Measurements from ENCODE around the gene ZNF521.

ZNF521 gene

DNA sequence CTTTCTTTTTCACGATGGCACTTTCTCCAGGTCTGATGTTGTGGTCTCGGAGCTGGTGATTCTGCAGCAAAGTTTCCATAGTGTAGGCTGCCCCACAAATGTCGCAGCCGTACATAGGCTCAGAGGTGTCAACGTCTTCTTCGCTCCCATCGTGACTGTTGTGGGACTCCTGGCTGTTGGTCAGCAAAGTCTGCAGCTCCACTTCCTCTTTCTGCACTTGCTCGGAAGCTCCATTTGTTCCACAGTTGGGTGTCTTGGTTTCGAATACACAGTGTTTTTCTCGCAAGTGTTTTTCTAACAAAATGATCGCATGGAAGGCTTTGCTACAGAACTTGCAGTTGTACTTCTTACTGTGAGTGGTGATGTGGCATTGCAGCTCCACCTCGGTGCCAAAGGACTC is 126.8 kb downstream of the ZNF521 start:
- DNase-seq (ENCODE audit: low spot score) = no peak

GRCh38 chr18:25223899-25224886 is 127.8 kb downstream of the ZNF521 start:
- DNase-seq (ENCODE audit: low spot score) = no peak

- DNase-seq (ENCODE audit: low spot score) = no peak
Observed at GRCh38 chr18:25223211-25223610, 128.8 kb downstream of the ZNF521 start.

DNA sequence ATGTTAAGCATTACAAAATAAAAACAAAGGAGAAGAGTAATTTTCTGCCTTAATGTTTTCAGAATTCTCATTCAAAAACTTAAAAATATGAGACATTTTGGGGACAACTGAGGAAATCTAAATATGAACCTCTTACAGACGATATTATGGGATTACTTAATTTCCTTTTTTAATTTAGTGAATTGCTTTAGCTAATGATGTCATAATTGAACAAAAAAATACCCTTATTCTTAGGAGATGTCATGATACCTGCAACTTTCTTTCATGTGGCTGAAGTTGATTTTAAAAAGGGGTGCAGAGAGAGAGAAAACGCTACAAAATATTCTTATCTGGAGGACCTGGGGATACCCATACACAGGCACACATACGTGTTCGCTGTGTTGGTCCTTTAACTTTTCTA is 129.3 kb downstream of the ZNF521 start:
- no peak for DNase-seq (ENCODE audit: low spot score)

DNA sequence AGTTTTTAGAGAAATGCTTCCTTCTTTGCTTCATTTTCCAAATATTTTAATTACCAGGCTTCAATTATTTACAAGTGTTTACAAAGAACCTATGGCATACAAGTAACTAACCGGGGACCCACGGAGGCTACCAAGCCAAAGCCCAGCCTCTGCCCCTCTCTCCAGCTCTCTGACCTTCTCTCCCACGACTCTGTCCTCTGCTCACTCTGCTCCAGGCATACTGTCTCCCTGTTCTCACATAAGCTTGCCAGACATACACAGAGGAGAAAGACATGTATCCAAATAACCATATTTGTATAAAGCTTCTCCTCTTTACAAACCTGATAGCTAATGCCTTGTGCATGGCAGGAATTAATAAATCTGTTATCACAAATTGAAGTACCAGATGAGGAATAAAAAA is 141.3 kb downstream of the ZNF521 start:
- DNase-seq (ENCODE audit: low spot score) = no peak

DNA sequence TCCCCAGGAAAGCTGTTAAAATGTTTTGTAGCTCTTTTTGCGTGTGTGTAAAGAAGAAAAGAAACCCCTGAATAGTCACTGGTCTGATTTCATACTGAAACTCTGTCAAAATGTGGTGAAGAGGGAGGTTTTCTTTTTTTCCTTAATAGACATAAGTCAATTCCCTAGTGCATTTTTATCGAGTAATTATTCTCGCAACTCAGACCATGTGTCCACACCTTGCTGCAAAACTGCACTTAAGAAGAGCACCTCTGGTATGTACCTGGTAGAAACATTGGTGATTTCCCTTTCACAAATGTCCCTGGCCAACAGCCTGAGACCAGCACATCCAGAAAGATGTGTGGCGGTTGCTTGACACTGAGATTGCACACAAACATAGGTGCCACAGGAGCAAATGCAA is 159.9 kb downstream of the ZNF521 start:
- DNase-seq (ENCODE audit: low spot score) = no peak

DNA sequence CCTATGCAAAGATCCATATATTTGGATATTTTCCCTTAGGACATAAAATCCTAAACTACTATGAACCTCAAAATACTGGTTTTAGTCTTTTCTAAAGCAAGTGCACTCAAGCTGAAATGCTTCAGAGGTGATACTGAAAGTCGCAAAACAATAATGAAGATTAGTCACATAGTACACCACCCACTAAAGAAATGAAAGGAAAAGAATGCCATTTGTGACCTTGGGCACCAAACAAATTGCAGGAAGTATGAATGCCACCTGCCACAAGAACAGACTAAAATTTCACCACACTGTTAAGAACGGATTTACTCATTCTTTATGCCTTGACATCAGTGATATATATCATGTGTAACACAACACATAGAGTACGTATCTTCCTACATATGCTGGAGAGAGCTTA is 161.5 kb downstream of the ZNF521 start:
- no peak for DNase-seq (ENCODE audit: low spot score)

GRCh38 chr18:25189391-25190185 is 162.4 kb downstream of the ZNF521 start:
- no peak for DNase-seq (ENCODE audit: low spot score)

- no peak for DNase-seq (ENCODE audit: low spot score)
Observed at GRCh38 chr18:25187521-25188192, 164.3 kb downstream of the ZNF521 start.

DNA sequence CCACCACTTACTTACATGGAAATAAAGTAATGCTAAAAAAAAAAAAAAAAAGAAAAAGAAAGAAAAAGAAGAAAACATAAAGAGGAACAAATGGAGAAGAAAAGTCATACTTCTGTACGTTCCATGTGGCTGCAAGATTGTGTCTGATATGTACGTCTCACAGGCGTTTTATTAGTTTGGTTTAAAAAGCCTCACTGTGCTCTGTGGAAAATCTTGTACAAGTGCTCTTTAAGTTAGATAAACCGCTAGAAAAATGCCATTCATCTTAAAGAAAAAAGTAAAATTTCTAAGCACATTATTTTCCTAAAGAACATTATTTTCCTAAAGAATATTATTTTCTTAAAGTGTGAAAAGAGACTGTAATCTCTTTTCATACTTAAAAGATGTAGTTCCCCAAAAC is 165.1 kb downstream of the ZNF521 start:
- DNase-seq (ENCODE audit: low spot score) = no peak

DNA sequence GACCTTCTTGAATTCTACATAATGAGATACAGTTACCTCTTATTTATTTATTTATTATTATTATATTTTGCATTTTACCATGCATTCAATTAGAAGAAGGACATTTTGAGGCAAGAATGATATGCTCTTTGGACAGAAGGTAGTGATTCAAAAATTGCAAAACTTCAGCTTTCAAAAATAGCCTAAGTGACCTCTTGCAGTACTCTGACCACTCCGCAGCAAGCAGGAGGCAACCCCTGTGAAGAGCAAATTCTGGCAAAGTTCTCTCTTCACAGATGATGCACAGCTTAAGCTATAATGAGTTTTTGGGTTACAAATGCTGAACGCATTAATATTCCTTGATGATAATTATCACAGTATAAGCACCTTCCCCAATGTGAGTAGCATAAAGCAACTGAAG is 170.0 kb downstream of the ZNF521 start:
- DNase-seq (ENCODE audit: low spot score) = no peak

DNA sequence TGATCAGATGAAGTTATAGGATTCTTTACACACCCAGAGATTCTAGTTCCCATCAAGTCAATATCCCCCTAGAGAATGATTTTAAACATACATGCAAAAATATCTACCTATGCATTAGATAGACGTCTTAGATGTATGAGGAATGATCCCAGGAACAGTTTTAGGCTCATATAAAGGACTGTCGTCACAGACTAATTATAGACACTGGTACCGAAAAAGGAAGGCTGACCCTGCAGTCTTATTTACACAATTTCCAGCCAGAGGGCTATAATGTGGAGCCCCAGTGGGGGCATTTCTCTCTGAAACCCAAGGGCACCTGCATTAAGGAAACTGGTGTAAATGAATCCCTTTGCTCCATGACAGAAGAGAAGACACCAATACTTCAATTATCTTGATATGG is 170.4 kb downstream of the ZNF521 start:
- no peak for DNase-seq (ENCODE audit: low spot score)

GRCh38 chr18:25180973-25181548 is 170.9 kb downstream of the ZNF521 start:
- DNase-seq (ENCODE audit: low spot score) = no peak

- no peak for DNase-seq (ENCODE audit: low spot score)
Observed at GRCh38 chr18:25177631-25178030, 174.3 kb downstream of the ZNF521 start.

GRCh38 chr18:25176518-25177042 is 175.4 kb downstream of the ZNF521 start:
- DNase-seq (ENCODE audit: low spot score) = no peak

GRCh38 chr18:25175558-25176517 is 176.1 kb downstream of the ZNF521 start:
- DNase-seq (ENCODE audit: low spot score) = no peak

DNA sequence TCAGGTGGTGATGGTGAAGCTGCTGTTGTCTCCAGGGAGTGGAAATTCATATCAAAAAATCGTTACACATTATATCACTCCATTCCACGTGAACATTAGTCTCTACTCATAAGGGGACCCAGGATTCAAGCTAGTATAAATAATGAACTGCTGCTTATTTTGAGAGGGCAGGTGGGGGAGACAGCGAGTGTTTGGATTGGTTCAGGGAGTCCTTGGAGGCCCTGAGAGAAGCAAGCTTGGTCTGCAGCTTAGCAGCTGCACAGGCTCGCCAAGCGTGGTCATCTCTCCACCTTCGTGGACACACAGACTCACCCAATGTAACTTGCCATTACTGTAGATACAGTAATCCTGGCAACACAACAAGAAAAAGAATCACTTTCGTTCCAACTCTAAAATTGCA is 177.6 kb downstream of the ZNF521 start:
- no peak for DNase-seq (ENCODE audit: low spot score)

DNA sequence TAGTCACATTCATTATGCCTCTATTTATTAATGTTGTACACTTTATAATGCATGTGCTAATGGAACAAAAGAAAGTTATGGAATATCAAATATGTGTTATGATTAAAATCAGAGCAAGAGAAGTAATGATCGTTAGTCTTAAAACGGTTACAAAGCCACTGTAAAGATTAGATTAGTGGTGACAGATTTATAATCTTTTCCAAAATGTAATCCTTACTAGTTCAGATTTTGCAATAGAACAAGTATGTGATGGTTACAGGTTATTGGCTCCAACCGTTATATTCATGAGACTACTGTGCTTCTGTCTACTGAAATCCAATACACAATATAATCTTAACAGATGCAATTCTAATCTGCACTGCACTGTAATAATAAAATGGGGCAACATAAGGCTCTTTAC is 180.6 kb downstream of the ZNF521 start:
- DNase-seq (ENCODE audit: low spot score) = no peak

GRCh38 chr18:25170402-25170801 is 181.6 kb downstream of the ZNF521 start:
- DNase-seq (ENCODE audit: low spot score) = no peak

DNA sequence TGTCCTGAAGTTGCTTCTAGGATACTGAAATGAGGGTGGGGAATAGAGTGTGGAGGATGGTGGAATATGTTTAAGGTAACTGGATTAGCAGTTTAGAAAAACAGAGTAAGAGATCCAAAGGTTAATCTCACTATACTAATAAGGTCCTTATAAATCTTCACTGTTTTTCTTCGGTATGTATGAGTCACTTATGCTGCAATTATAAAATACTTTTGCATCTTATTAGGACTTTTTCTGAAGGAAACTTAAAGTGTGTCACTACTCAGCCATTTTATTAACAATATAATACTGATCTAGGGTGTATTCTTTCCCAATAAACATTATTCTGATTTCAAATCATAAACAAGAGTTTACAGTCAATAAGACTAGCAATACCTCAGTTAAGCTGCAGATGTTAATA is 182.3 kb downstream of the ZNF521 start:
- no peak for DNase-seq (ENCODE audit: low spot score)
